ENCODE data around the gene TRPM3.
A peak's percentile ranks its signal among the peaks of the same experiment; 100 is the strongest.

TRPM3 gene

GRCh38 chr9:70995511-70995910 is 125.9 kb downstream of the TRPM3 start:
- no peaks in the 10 kb centered on the region for H3K9me3 ChIP-seq (ENCODE audit: control insufficient read depth, insufficient read depth, low read depth, low read length)
- H3K27ac ChIP-seq (ENCODE audit: extremely low read depth, low read depth, low read length), result no peak overlapping the region
- TF ChIP-seq, protein P1, sequence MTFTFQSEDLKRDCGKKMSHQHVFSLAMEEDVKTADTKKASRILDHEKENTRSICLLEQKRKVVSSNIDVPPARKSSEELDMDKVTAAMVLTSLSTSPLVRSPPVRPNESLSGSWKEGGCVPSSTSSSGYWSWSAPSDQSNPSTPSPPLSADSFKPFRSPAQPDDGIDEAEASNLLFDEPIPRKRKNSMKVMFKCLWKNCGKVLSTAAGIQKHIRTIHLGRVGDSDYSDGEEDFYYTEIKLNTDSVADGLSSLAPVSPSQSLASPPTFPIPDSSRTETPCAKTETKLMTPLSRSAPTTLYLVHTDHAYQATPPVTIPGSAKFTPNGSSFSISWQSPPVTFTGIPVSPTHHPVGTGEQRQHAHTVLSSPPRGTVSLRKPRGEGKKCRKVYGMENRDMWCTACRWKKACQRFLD (tag by site-specific recombination; IDR thresholded peaks at IDR 0.05), result no peak
- TF ChIP-seq KLF16 (tag by site-specific recombination; IDR thresholded peaks at IDR 0.05) (no peak), ZNF280D (tag by site-specific recombination; IDR thresholded peaks at IDR 0.05) (no peak), PRDM6 (tag by site-specific recombination; IDR thresholded peaks at IDR 0.05) (no peak), YY2 (tag by site-specific recombination; IDR thresholded peaks at IDR 0.05) (no peak), OVOL3 (tag by site-specific recombination; IDR thresholded peaks at IDR 0.05) (no peak), ZNF341 (tag by site-specific recombination; IDR thresholded peaks at IDR 0.05; ENCODE audit: low read depth) (no peak), ZNF571 (tag by site-specific recombination; IDR thresholded peaks at IDR 0.05) (no peak), MZF1 (tag by site-specific recombination; IDR thresholded peaks at IDR 0.05; ENCODE audit: borderline replicate concordance) (no peak), ZNF560 (tag by site-specific recombination; IDR thresholded peaks at IDR 0.05; ENCODE audit: borderline replicate concordance) (no peak), MEIS1 (CRISPR knock-in tag; IDR thresholded peaks at IDR 0.05; ENCODE audit: borderline replicate concordance) (no peak), ZNF660 (tag by site-specific recombination; IDR thresholded peaks at IDR 0.05) (no peak), ZNF707 (tag by site-specific recombination; IDR thresholded peaks at IDR 0.05) (no peak), ZNF549 (tag by site-specific recombination; IDR thresholded peaks at IDR 0.05) (no peak), ZNF585B (tag by site-specific recombination; IDR thresholded peaks at IDR 0.05) (no peak), BCL11A (tag by site-specific recombination; IDR thresholded peaks at IDR 0.05; ENCODE audit: low read depth) (no peak), ZNF274 (IDR thresholded peaks at IDR 0.05; ENCODE audit: low read length) (no peak), ZNF274 (tag by site-specific recombination; IDR thresholded peaks at IDR 0.05; ENCODE audit: borderline replicate concordance) (no peak)
- TF ChIP-seq, protein P2, sequence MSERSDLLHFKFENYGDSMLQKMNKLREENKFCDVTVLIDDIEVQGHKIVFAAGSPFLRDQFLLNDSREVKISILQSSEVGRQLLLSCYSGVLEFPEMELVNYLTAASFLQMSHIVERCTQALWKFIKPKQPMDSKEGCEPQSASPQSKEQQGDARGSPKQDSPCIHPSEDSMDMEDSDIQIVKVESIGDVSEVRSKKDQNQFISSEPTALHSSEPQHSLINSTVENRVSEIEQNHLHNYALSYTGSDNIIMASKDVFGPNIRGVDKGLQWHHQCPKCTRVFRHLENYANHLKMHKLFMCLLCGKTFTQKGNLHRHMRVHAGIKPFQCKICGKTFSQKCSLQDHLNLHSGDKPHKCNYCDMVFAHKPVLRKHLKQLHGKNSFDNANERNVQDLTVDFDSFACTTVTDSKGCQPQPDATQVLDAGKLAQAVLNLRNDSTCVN (tag by site-specific recombination; optimal IDR thresholded peaks at IDR 0.05), result no peak
- H3K4me3 ChIP-seq (ENCODE audit: low read depth, low read length), result no peak overlapping the region
- POLR2A ChIA-PET, result no interaction called here
- no peaks in the 10 kb centered on the region for H3K36me3 ChIP-seq (ENCODE audit: control insufficient read depth in 2 of 2, insufficient read depth in 1 of 2, low read length in 2 of 2)
- no peaks in the 10 kb centered on the region for H3K4me1 ChIP-seq (ENCODE audit: control insufficient read depth, insufficient read depth, low read length)
- CTCF ChIA-PET, result interaction anchor here (0.7 to 2.0 kb wide), 3 partner anchors 70 to 379 kb away, joined by 3 to 10 read pairs (median 9); no protein-coding TSS in a partner anchor

GRCh38 chr9:70994582-70994981 is 126.8 kb downstream of the TRPM3 start:
- TF ChIP-seq ZNF366 (tag by site-specific recombination; conservative IDR thresholded peaks at IDR 0.05) (no peak), ZNF426 (tag by site-specific recombination; IDR thresholded peaks at IDR 0.05) (no peak), ZNF391 (tag by site-specific recombination; IDR thresholded peaks at IDR 0.05; ENCODE audit: borderline replicate concordance, low read depth) (no peak), SP3 (tag by site-specific recombination; IDR thresholded peaks at IDR 0.05) (no peak), FEZF1 (tag by site-specific recombination; IDR thresholded peaks at IDR 0.05) (0 out of 2 replicates have a peak, but pooled peaks have one; percentile 22), KLF7 (tag by site-specific recombination; IDR thresholded peaks at IDR 0.05; ENCODE audit: borderline replicate concordance) (no peak), OVOL3 (tag by site-specific recombination; IDR thresholded peaks at IDR 0.05) (no peak), ZNF404 (tag by site-specific recombination; IDR thresholded peaks at IDR 0.05) (no peak), YY1 (tag by site-specific recombination; IDR thresholded peaks at IDR 0.05) (no peak)
- ChIA-PET CTCF (interaction anchor here (0.7 to 1.9 kb wide), 3 partner anchors 8 to 379 kb away, joined by 3 to 9 read pairs (median 3); no protein-coding TSS in a partner anchor), POLR2A (no interaction called here)
- Histone ChIP-seq H3K4me1 (ENCODE audit: control insufficient read depth, insufficient read depth, low read length) (no peaks in the 10 kb centered on the region; the same call in 1 of the 2 replicates), H3K9me3 (ENCODE audit: control insufficient read depth, insufficient read depth, low read depth, low read length) (no peaks in the 10 kb centered on the region), H3K4me3 (ENCODE audit: low read depth, low read length) (no peak overlapping the region), H3K27ac (ENCODE audit: extremely low read depth, low read depth, low read length) (no peak overlapping the region), H3K36me3 (ENCODE audit: control insufficient read depth in 2 of 2, insufficient read depth in 1 of 2, low read length in 2 of 2) (no peaks in the 10 kb centered on the region)
